ENCODE data around the gene YPEL1.

GRCh38 chr22:21686193-21686608 lies 49.4 kb downstream of the YPEL1 start:
- no peak for TF ChIP-seq CTCF (IDR thresholded peaks at IDR 0.05)
- no peak for TF ChIP-seq POLR2A (IDR thresholded peaks at IDR 0.05)

Measured in esophagus squamous epithelium (tissue), 4 donors.